Measurements from ENCODE around the gene H19. TPM values are rescaled to one million over a fixed set of nuclear protein-coding genes. Genes with fewer than 3 reads are reported as not detected.

Gene H19
- total and polyA plus RNA-seq, 2 of the 8 experiments (the other 6 are each of a cell fraction or from before 2014, with no cell fraction given): 5.2 to 10.0 TPM

DNA sequence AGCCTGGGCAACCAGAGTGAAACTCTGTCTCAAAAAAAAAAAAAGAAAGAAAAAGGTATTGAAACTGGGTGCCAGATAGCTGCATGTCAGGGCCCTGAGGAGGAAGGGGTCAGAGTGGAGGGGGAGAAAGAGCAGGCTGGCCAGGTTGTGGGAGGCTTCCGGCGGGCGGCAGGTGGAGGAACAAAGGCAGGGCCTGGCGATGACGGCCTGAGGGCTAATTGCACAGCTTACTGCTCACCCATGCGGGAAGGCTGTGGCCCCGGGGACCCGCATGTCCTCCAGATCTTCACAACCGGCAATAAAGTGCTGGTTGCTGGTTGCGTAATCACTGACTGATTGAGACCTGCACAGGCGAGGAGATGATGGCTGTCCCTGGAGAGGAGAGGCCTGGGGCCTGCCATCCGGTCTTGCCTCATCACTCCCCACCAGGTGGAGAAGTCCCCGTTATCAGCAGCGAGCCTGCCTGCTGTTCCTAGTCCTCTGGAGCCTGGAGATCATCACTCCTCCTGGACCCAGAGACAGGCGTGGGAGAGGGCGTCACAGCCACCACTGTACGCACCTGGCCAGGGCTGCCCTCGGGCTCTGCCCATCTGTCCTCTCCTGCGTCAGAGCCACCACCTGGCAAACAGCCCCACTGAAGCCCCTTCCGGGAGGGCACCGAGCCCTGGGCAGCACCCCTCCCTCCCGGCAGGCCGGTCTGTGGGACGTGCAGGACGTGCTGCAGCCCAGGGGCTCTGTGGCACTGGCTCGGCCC is 18.7 kb downstream of the H19 start:
- Histone ChIP-seq H3K9ac (replicated peaks in 1 of 4; ENCODE audit: extremely low read depth in 1 of 4, low read depth in 3 of 4, low read length in 3 of 4) (no peak overlapping the region), H2BK20ac (ENCODE audit: low read length) (no peak overlapping the region), H4K91ac (replicated peaks; ENCODE audit: insufficient read length, low read length) (no peak overlapping the region), H3K18ac (ENCODE audit: extremely low read depth, low read length) (no peak overlapping the region), H2BK12ac (ENCODE audit: low read depth, low read length) (no peak overlapping the region), H2BK120ac (replicated peaks; ENCODE audit: low read depth, low read length) (no peak overlapping the region), H3K4me2 (ENCODE audit: insufficient read depth in 1 of 2, low read depth in 2 of 2, low read length in 2 of 2) (no peak overlapping the region), H3K27me3 (replicated peaks in 1 of 4; ENCODE audit: control insufficient read depth in 3 of 4, extremely low read depth in 1 of 4, insufficient read depth in 3 of 4, low read length in 3 of 4) (no peaks in the 10 kb centered on the region), H3K4ac (replicated peaks; ENCODE audit: insufficient read length, low read depth, low read length) (no peak overlapping the region), H4K5ac (ENCODE audit: insufficient read length, low read depth, low read length) (no peak overlapping the region), H3K79me1 (ENCODE audit: low read depth, low read length) (no peaks in the 10 kb centered on the region), H3K27ac (ENCODE audit: low read depth, low read length) (no peak overlapping the region), H3K23me2 (ENCODE audit: low read depth, low read length) (no peaks in the 10 kb centered on the region), H2AK5ac (ENCODE audit: low read depth, low read length) (no peak overlapping the region), H4K8ac (ENCODE audit: extremely low read depth, insufficient read depth, low read length) (no peak overlapping the region), H3K56ac (replicated peaks; ENCODE audit: insufficient read length, low read depth, low read length) (no peak overlapping the region), H2AFZ (ENCODE audit: low read length) (no peak overlapping the region), H4K20me1 (replicated peaks in 1 of 2; ENCODE audit: control insufficient read depth in 1 of 2, insufficient read depth in 2 of 2, low read length in 2 of 2) (no peaks in the 10 kb centered on the region), H3K4me1 (replicated peaks in 1 of 4; ENCODE audit: control insufficient read depth in 3 of 4, insufficient read depth in 4 of 4, low read length in 3 of 4) (no peaks in the 10 kb centered on the region), H3K4me3 (ENCODE audit: extremely low read depth in 1 of 4, insufficient read depth in 2 of 4, low read depth in 3 of 4, low read length in 4 of 4) (no peak overlapping the region), H3K23ac (ENCODE audit: insufficient read length) (no peak overlapping the region), H2BK5ac (ENCODE audit: low read depth, low read length) (no peak overlapping the region), H3K36me3 (ENCODE audit: control insufficient read depth in 2 of 4, insufficient read depth in 4 of 4, low read length in 3 of 4) (no peaks in the 10 kb centered on the region), H3K14ac (ENCODE audit: insufficient read length) (no peak overlapping the region), H3K79me2 (ENCODE audit: control insufficient read depth in 1 of 2, insufficient read depth in 2 of 2, low read length in 2 of 2) (no peaks in the 10 kb centered on the region), H3K9me3 (ENCODE audit: insufficient read depth in 2 of 2, low read depth in 1 of 2, low read length in 1 of 2) (no peaks in the 10 kb centered on the region), H2BK15ac (ENCODE audit: low read length) (no peak overlapping the region)
- DNase-seq (ENCODE audit: low read depth in 1 of 2, low spot score in 2 of 2) (peak in 1 of 2 experiments; percentile 31), FAIRE-seq (no peak)
- 100% methylated on average over 2 of the region's 26 CpGs; no CpG with 5 or more reads in 1 of the 2 experiments for WGBS, 2 experiments (ENCODE audit: extremely low coverage in 1 of 2, insufficient coverage in 1 of 2, insufficient read length in 1 of 2, insufficient replicate concordance in 2 of 2, low coverage in 1 of 2, low lambda C conversion rate in 2 of 2, missing lambda C conversion rate in 1 of 2)
- CTCF ChIA-PET (ENCODE audit: partially characterized antibody): interaction anchor here (0.8 to 5.7 kb wide), 4 partner anchors 10 to 172 kb away, joined by 3 to 66 read pairs (median 4); no protein-coding TSS in a partner anchor
- POLR2A ChIA-PET (ENCODE audit: partially characterized antibody): no interaction called here
- TF ChIP-seq BACH1 (IDR thresholded peaks at IDR 0.05; ENCODE audit: low read length): no peak
- TF ChIP-seq SRF (IDR thresholded peaks at IDR 0.05; ENCODE audit: low read depth, low read length): no peak
- no peak for TF ChIP-seq RBBP5 (IDR thresholded peaks at IDR 0.05; ENCODE audit: borderline replicate concordance, low read depth, low read length)
- TF ChIP-seq SAP30 (IDR thresholded peaks at IDR 0.05; ENCODE audit: insufficient read depth, insufficient replicate concordance, low read length): no peak
- no peak for TF ChIP-seq JUN (IDR thresholded peaks at IDR 0.05; ENCODE audit: low read depth, low read length)
- no peak for TF ChIP-seq TBP (IDR thresholded peaks at IDR 0.05; ENCODE audit: low read depth, low read length)
- TF ChIP-seq POLR2AphosphoS5 (IDR thresholded peaks at IDR 0.05; ENCODE audit: low read depth, low read length): no peak
